ENCODE results near the gene TMEM220. TPM values are rescaled to one million over a fixed set of nuclear protein-coding genes. Genes with fewer than 3 reads are reported as not detected.

The TMEM220 gene
- total RNA-seq, 1 experiment from 2014 or later = not detected

DNA sequence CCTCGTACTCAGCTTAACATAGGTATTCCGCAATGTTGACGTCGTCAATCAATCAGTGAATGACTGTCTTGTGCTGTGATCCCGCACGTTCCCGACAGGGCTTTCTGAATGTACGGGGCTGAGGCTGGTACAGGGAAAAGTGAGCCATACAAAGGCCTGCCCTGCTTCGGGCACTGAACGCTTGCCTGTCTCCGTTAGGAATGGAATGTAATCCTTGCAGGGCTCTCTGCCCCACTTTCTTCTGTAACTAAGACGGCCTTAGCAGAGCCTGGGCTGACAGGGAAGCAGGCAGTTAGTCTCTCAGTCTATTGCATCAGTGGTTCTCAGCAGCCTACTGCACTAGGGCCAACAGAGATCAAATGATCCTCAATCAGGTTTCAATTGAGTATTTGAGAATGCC lies 56.5 kb downstream of the TMEM220 start:
- TF ChIP-seq JUND (IDR thresholded peaks at IDR 0.05) (no peak), FOSL1 (IDR thresholded peaks at IDR 0.05; ENCODE audit: low read depth) (no peak), SP1 (IDR thresholded peaks at IDR 0.05; ENCODE audit: low read depth) (no peak), SIN3A (IDR thresholded peaks at IDR 0.05; ENCODE audit: low read depth) (no peak), POLR2A (IDR thresholded peaks at IDR 0.05; ENCODE audit: borderline replicate concordance, extremely low read depth, insufficient read depth, insufficient read length) (no peak), POLR2AphosphoS5 (IDR thresholded peaks at IDR 0.05; ENCODE audit: low read depth, low read length) (no peak), TCF7L2 (IDR thresholded peaks at IDR 0.05; ENCODE audit: borderline replicate concordance, extremely low read depth, insufficient read depth, insufficient read length) (no peak), EZH2 (IDR thresholded peaks at IDR 0.05) (no peak), YY1 (IDR thresholded peaks at IDR 0.05; ENCODE audit: extremely low read depth, insufficient replicate concordance, low read depth, low read length) (no peak), ZFX (IDR thresholded peaks at IDR 0.05) (no peak), ELF1 (IDR thresholded peaks at IDR 0.05; ENCODE audit: borderline replicate concordance, low read depth) (no peak)
- TF ChIP-seq, protein P1, sequence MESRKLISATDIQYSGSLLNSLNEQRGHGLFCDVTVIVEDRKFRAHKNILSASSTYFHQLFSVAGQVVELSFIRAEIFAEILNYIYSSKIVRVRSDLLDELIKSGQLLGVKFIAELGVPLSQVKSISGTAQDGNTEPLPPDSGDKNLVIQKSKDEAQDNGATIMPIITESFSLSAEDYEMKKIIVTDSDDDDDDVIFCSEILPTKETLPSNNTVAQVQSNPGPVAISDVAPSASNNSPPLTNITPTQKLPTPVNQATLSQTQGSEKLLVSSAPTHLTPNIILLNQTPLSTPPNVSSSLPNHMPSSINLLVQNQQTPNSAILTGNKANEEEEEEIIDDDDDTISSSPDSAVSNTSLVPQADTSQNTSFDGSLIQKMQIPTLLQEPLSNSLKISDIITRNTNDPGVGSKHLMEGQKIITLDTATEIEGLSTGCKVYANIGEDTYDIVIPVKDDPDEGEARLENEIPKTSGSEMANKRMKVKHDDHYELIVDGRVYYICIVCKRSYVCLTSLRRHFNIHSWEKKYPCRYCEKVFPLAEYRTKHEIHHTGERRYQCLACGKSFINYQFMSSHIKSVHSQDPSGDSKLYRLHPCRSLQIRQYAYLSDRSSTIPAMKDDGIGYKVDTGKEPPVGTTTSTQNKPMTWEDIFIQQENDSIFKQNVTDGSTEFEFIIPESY (IDR thresholded peaks at IDR 0.05; ENCODE audit: extremely low read depth, insufficient replicate concordance, low read length) = no peak
- TF ChIP-seq, protein P2, sequence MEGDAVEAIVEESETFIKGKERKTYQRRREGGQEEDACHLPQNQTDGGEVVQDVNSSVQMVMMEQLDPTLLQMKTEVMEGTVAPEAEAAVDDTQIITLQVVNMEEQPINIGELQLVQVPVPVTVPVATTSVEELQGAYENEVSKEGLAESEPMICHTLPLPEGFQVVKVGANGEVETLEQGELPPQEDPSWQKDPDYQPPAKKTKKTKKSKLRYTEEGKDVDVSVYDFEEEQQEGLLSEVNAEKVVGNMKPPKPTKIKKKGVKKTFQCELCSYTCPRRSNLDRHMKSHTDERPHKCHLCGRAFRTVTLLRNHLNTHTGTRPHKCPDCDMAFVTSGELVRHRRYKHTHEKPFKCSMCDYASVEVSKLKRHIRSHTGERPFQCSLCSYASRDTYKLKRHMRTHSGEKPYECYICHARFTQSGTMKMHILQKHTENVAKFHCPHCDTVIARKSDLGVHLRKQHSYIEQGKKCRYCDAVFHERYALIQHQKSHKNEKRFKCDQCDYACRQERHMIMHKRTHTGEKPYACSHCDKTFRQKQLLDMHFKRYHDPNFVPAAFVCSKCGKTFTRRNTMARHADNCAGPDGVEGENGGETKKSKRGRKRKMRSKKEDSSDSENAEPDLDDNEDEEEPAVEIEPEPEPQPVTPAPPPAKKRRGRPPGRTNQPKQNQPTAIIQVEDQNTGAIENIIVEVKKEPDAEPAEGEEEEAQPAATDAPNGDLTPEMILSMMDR (IDR thresholded peaks at IDR 0.05 in 2 of 3, conservative IDR thresholded peaks at IDR 0.05 in 1 of 3; ENCODE audit: borderline replicate concordance in 1 of 3, insufficient read depth in 1 of 3, low read depth in 2 of 3, low read length in 2 of 3) = no peak
- TF ChIP-seq, protein P3, sequence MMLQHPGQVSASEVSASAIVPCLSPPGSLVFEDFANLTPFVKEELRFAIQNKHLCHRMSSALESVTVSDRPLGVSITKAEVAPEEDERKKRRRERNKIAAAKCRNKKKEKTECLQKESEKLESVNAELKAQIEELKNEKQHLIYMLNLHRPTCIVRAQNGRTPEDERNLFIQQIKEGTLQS (IDR thresholded peaks at IDR 0.05) = no peak
- TF ChIP-seq, protein P4, sequence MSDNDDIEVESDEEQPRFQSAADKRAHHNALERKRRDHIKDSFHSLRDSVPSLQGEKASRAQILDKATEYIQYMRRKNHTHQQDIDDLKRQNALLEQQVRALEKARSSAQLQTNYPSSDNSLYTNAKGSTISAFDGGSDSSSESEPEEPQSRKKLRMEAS (IDR thresholded peaks at IDR 0.05) = no peak
- Histone ChIP-seq H3K9me3 (ENCODE audit: control insufficient read depth in 1 of 2, insufficient read depth in 1 of 2, low read depth in 1 of 2, low read length in 2 of 2) (no peaks in the 10 kb centered on the region), H3K36me3 (ENCODE audit: control insufficient read depth in 1 of 2, insufficient read depth in 2 of 2, low read length in 2 of 2) (peaks cover 7 to 11% of the 10 kb centered on the region in 2 experiments; a peak in 2 of 4 replicates), H3K4me3 (replicated peaks in 1 of 2; ENCODE audit: low read depth in 1 of 2, low read length in 2 of 2) (no peak overlapping the region), H3K4me2 (ENCODE audit: low read length) (no peak overlapping the region), H3K79me2 (ENCODE audit: insufficient read depth, low read length) (no peaks in the 10 kb centered on the region), H2AFZ (ENCODE audit: low read depth, low read length, poor library complexity, severe bottlenecking) (no peak overlapping the region), H3K4me1 (ENCODE audit: control insufficient read depth in 1 of 2, insufficient read depth in 2 of 2, low read length in 2 of 2) (peaks cover 0 to 6% of the 10 kb centered on the region in 2 experiments; a peak in 3 of 4 replicates), H3K27ac (ENCODE audit: low read depth, low read length) (no peak overlapping the region), H4K20me1 (ENCODE audit: insufficient read depth) (no peaks in the 10 kb centered on the region), H3K27me3 (ENCODE audit: insufficient read depth, low read length) (no peaks in the 10 kb centered on the region), H3K9ac (ENCODE audit: low read length) (no peak overlapping the region), H3K9me2 (ENCODE audit: insufficient read depth) (no peaks in the 10 kb centered on the region)
- ATAC-seq (no peak), DNase-seq (ENCODE audit: low read depth, low spot score) (no peak)
- intact Hi-C loops (cut with micrococcal nuclease) = no loop called here
- ChIA-PET RAD21 (ENCODE audit: low non-redundant PET in 1 of 2, low total read pairs in 2 of 2, uncharacterized antibody in 2 of 2, unreplicated experiment in 2 of 2) (no interaction called here), POLR2A (no interaction called here), CTCF (no interaction called here)
- no TSS peak for BruUV-seq (replicated peaks)
